Neuronal stem cell (in vitro differentiated cells): ENCODE measurements around the gene FHDC1.
A peak's percentile ranks its signal among the peaks of the same experiment; 100 is the strongest.

ENCODE experiments used
- DNase-seq: peaks from one replicate; pipeline ENCODE4 v3.0.0-alpha.2; 2013; ENCODE audit warnings: low spot score
- H2AFZ ChIP-seq: one replicate; pipeline ENCODE4 v1.6.1; 2013; ENCODE audit warnings: mild to moderate bottlenecking, low read length, inconsistent platforms
- H2AK5ac ChIP-seq: 2 replicates; pipeline ENCODE4 v1.6.1; 2013; ENCODE audit warnings: low read depth, mild to moderate bottlenecking, inconsistent platforms, low read length, moderate library complexity, mixed read lengths
- H2BK120ac ChIP-seq: 2 replicates; pipeline ENCODE4 v1.6.1; 2013; ENCODE audit warnings: low read depth, mild to moderate bottlenecking, inconsistent platforms, low read length, moderate library complexity, mixed read lengths
- H2BK12ac ChIP-seq: one replicate; pipeline ENCODE4 v1.6.1; 2013; ENCODE audit warnings: low read length, inconsistent platforms
- H2BK15ac ChIP-seq: 2 replicates; pipeline ENCODE4 v1.6.1; 2013; ENCODE audit warnings: mild to moderate bottlenecking, low read length, inconsistent platforms, mixed read lengths
- H2BK5ac ChIP-seq: one replicate; pipeline ENCODE4 v1.6.1; 2013; ENCODE audit warnings: inconsistent platforms, mild to moderate bottlenecking, low read length, moderate library complexity
- H3K14ac ChIP-seq: one replicate; pipeline ENCODE4 v1.6.1; 2013; ENCODE audit warnings: low read length, inconsistent platforms
- H3K18ac ChIP-seq: 2 replicates; pipeline ENCODE4 v1.6.1; 2013; ENCODE audit warnings: low read length, inconsistent platforms
- H3K23ac ChIP-seq: 2 replicates; pipeline ENCODE4 v1.6.1; 2013; ENCODE audit warnings: low read depth, mild to moderate bottlenecking, mixed read lengths, low read length, inconsistent platforms; ENCODE audit not compliant: poor library complexity
- H3K27ac ChIP-seq: replicated peaks from 3 replicates; pipeline ENCODE4 v1.5.1; 2013; ENCODE audit warnings: low read length, inconsistent platforms
- H3K27me3 ChIP-seq, 3 experiments: 2 replicates each; pipeline ENCODE4 v1.6.1; 2013; ENCODE audit warnings: low read length in 3 of 3, mild to moderate bottlenecking in 2 of 3, inconsistent platforms in 1 of 3, low read depth in 1 of 3, mixed read lengths in 1 of 3, moderate library complexity in 1 of 3; ENCODE audit not compliant: control insufficient read depth in 3 of 3, insufficient read depth in 3 of 3
- H3K36me3 ChIP-seq, 2 donors: replicated peaks in 1 of 2; 2 replicates each; pipeline ENCODE4 v1.6.1; 2013; ENCODE audit warnings: low read length in 2 of 2; ENCODE audit not compliant: control insufficient read depth in 2 of 2, insufficient read depth in 2 of 2
- H3K4ac ChIP-seq: 2 replicates; pipeline ENCODE4 v1.6.1; 2013; ENCODE audit warnings: inconsistent platforms, mild to moderate bottlenecking, low read length, moderate library complexity
- H3K4me1 ChIP-seq, 2 donors: 1 replicate in 1 of 2; 2 replicates in 1 of 2; pipeline ENCODE4 v1.6.1; 2013; ENCODE audit warnings: low read length in 2 of 2, low read depth in 1 of 2; ENCODE audit not compliant: control insufficient read depth in 2 of 2, insufficient read depth in 1 of 2
- H3K4me2 ChIP-seq: one replicate; pipeline ENCODE4 v1.6.1; 2013; ENCODE audit warnings: mild to moderate bottlenecking, low read length, inconsistent platforms; ENCODE audit not compliant: insufficient read depth, poor library complexity, severe bottlenecking
- H3K4me3 ChIP-seq, 2 donors: 2 replicates each; pipeline ENCODE4 v1.5.1; 2013; ENCODE audit warnings: low read length in 2 of 2, mild to moderate bottlenecking in 2 of 2, inconsistent platforms in 1 of 2, moderate library complexity in 1 of 2
- H3K79me1 ChIP-seq: one replicate; pipeline ENCODE4 v1.6.1; 2013; ENCODE audit warnings: low read depth, mild to moderate bottlenecking, inconsistent platforms, low read length, moderate library complexity
- H3K9ac ChIP-seq: one replicate; pipeline ENCODE4 v1.6.1; 2013; ENCODE audit warnings: mild to moderate bottlenecking, low read depth, low read length, inconsistent platforms; ENCODE audit not compliant: poor library complexity
- H3K9me3 ChIP-seq, 2 donors: replicated peaks in 1 of 2; 2 replicates each; pipeline versions ENCODE3 to v1.6.1; 2013; ENCODE audit warnings: low read length in 2 of 2, mild to moderate bottlenecking in 2 of 2, inconsistent platforms in 1 of 2, low read depth in 1 of 2, mixed read lengths in 1 of 2, moderate library complexity in 1 of 2; ENCODE audit not compliant: control insufficient read depth in 2 of 2, insufficient read depth in 1 of 2
- H4K8ac ChIP-seq: one replicate; pipeline ENCODE4 v1.6.1; 2013; ENCODE audit warnings: low read depth, mild to moderate bottlenecking, inconsistent platforms, low read length, moderate library complexity
- H4K91ac ChIP-seq: one replicate; pipeline ENCODE4 v1.6.1; 2013; ENCODE audit warnings: low read length, low read depth, mild to moderate bottlenecking, inconsistent platforms; ENCODE audit not compliant: poor library complexity
- WGBS, 2 donors: extraction: QIAGEN DNeasy Blood & Tissue Kit; methylation state at CpG; one replicate each; pipeline ENCODE4 v1.1.7; 2013; ENCODE audit warnings: missing lambda C conversion rate in 2 of 2, mixed read lengths in 1 of 2; ENCODE audit not compliant: insufficient read length in 2 of 2, insufficient replicate concordance in 1 of 2; ENCODE audit errors: extremely low coverage in 2 of 2; 5-methylcytosine and 5-hydroxymethylcytosine counted together

The FHDC1 gene

GRCh38 chr4:152928286-152928685 is 7.8 kb upstream of the FHDC1 start:
- Histone ChIP-seq H2BK120ac (no peak overlapping the region), H2BK12ac (no peak overlapping the region), H3K9me3 (no peaks in the 10 kb centered on the region), H2AK5ac (no peak overlapping the region), H3K14ac (no peak overlapping the region), H2BK15ac (no peak overlapping the region), H3K4me2 (no peak overlapping the region), H2AFZ (no peak overlapping the region), H3K9ac (no peak overlapping the region), H3K79me1 (no peaks in the 10 kb centered on the region), H3K18ac (no peak overlapping the region), H3K27ac (no peak overlapping the region), H4K91ac (no peak overlapping the region), H3K23ac (no peak overlapping the region), H3K36me3 (no peaks in the 10 kb centered on the region), H3K4me1 (peaks cover 2 to 3% of the 10 kb centered on the region in 2 donors), H3K4ac (no peak overlapping the region), H4K8ac (no peak overlapping the region), H3K4me3 (no peak overlapping the region), H3K27me3 (peaks cover 0 to 7% (median 0%) of the 10 kb centered on the region in 3 experiments), H2BK5ac (no peak overlapping the region)
- DNase-seq, result no peak
- no CpG with 5 or more reads among the region's 4 CpGs for WGBS, 2 donors

- Histone ChIP-seq H3K14ac (no peak overlapping the region), H2BK120ac (no peak overlapping the region), H2AFZ (no peak overlapping the region), H3K27ac (no peak overlapping the region), H3K79me1 (no peaks in the 10 kb centered on the region), H3K23ac (no peak overlapping the region), H3K9me3 (no peaks in the 10 kb centered on the region), H3K9ac (no peak overlapping the region), H3K18ac (no peak overlapping the region), H4K8ac (no peak overlapping the region), H3K27me3 (peaks cover 0 to 21% (median 4%) of the 10 kb centered on the region in 3 experiments), H2AK5ac (no peak overlapping the region), H3K4me2 (no peak overlapping the region), H3K4me1 (peaks cover 2 to 3% of the 10 kb centered on the region in 2 donors), H3K4me3 (no peak overlapping the region), H2BK12ac (no peak overlapping the region), H2BK5ac (no peak overlapping the region), H3K4ac (no peak overlapping the region), H4K91ac (no peak overlapping the region), H2BK15ac (no peak overlapping the region), H3K36me3 (no peaks in the 10 kb centered on the region)
- WGBS, 2 donors, result no CpG with 5 or more reads among the region's 1 CpG
- no peak for DNase-seq
Measured at GRCh38 chr4:152929888-152930287, 6.2 kb upstream of the FHDC1 start.

GRCh38 chr4:152935143-152935542 is 980 bp upstream of the FHDC1 start:
- Histone ChIP-seq H2BK12ac (no peak overlapping the region), H3K4me3 (peak overlapping the region in 1 of 2 donors; percentile 56), H2AFZ (peak overlapping the region; percentile 97), H2AK5ac (no peak overlapping the region), H3K9ac (no peak overlapping the region), H2BK5ac (no peak overlapping the region), H3K4me1 (peaks cover 2 to 10% of the 10 kb centered on the region in 2 donors), H3K27ac (no peak overlapping the region), H3K14ac (no peak overlapping the region), H3K79me1 (peaks cover 2% of the 10 kb centered on the region), H3K36me3 (no peaks in the 10 kb centered on the region), H3K9me3 (peaks cover 0 to 13% of the 10 kb centered on the region in 2 donors), H3K4ac (no peak overlapping the region), H3K27me3 (peaks cover 0 to 71% (median 27%) of the 10 kb centered on the region in 3 experiments), H3K23ac (no peak overlapping the region), H4K8ac (no peak overlapping the region), H4K91ac (no peak overlapping the region), H2BK120ac (no peak overlapping the region), H3K4me2 (peak overlapping the region; percentile 99), H2BK15ac (no peak overlapping the region), H3K18ac (no peak overlapping the region)
- peak; percentile 35 for DNase-seq
- no CpG with 5 or more reads among the region's 16 CpGs for WGBS, 2 donors

DNA sequence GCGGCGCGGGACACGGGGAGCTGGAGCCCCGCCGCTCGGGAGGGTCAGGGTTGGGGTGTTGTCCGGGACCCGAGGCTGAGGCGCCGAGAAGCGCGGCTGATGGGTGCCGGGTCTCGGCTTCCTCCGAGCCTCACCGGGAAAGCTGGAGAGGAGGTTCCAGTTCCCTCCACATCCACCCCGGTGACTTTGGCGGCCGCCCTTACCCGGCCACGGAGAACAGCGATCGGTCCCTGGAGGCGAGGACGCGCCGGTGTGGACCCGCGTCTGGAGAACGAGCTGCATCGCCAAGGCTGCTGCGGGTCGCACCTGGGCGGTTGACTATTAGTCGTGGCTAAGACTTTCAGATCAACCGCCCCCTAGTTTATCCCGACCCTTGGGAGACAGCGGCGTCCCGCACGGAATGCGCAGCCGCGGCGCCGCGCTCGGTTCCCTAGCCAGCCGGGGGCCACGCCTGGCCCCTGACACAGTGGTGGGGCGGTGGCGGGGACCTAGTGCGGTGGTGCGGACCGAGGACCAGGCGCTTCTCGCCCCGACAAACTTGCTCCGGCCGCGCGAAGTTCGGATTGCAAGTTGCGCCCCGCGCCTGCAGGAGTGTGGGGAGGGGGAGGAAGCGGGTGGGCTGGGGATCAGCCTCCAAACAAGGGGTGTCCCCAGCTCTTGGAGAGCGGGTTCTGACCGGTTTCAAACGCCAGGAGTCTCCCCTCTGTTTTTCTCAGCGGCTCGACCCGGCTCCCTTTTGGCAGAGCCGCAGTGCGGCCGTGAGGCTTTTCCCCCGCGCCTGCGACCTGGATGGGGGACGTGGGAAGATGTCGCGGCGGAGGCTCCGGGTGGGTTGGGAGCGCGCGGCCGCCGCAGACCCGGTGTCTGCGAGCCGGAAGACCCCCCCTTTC is 568 bp downstream of the FHDC1 start:
- H3K14ac ChIP-seq, result no peak overlapping the region
- H3K9ac ChIP-seq, result peak overlapping the region; percentile 90
- peak; percentile 45 for DNase-seq
- peaks cover 2% of the 10 kb centered on the region for H3K79me1 ChIP-seq
- no peaks in the 10 kb centered on the region for H3K36me3 ChIP-seq
- no CpG with 5 or more reads among the region's 93 CpGs for WGBS, 2 donors
- peak overlapping the region; percentile 94 for H3K23ac ChIP-seq
- peak overlapping the region; percentile 66 for H3K4ac ChIP-seq
- peak overlapping the region; percentile 99 for H3K4me2 ChIP-seq
- no peak overlapping the region for H3K27ac ChIP-seq
- peaks cover 0 to 76% (median 27%) of the 10 kb centered on the region in 3 experiments for H3K27me3 ChIP-seq
- H2AFZ ChIP-seq, result peak overlapping the region; percentile 97
- H2BK5ac ChIP-seq, result peak overlapping the region; percentile 87
- peaks cover 0 to 13% of the 10 kb centered on the region in 2 donors for H3K9me3 ChIP-seq
- H2BK120ac ChIP-seq, result peak overlapping the region; percentile 61
- H4K8ac ChIP-seq, result no peak overlapping the region
- peak overlapping the region; percentile 90 for H2AK5ac ChIP-seq
- H3K18ac ChIP-seq, result peak overlapping the region; percentile 98
- no peak overlapping the region for H4K91ac ChIP-seq
- peak overlapping the region; percentile 90 for H2BK12ac ChIP-seq
- peak overlapping the region; percentile 56 to 86 for H3K4me3 ChIP-seq
- peaks cover 2 to 10% of the 10 kb centered on the region in 2 donors for H3K4me1 ChIP-seq
- H2BK15ac ChIP-seq, result peak overlapping the region; percentile 97
